HepG2 (cell line): ENCODE measurements around the gene FAM222B. TPM values are rescaled to one million over a fixed set of nuclear protein-coding genes. Genes with fewer than 3 reads are reported as not detected.

Experiments used
- ATAC-seq: fragments of 200-7000 bp; cut with Tn5 transposase; 3 replicates; pipeline ENCODE4 v1.9.1; 2020; ENCODE audit warnings: mild to moderate bottlenecking, moderate library complexity
- BruUV-seq: library from RNA; stranded (reverse); fragments of 400-500 nt; replicated peaks from 2 replicates; lab custom pipeline; 2021; lab: Mats Ljungman, UMichigan
- CTCF ChIA-PET: fragments of 300-600 bp; formaldehyde crosslinking; extraction: SDS; loops from one replicate; lab custom pipeline; 2021; ENCODE audit warnings: low total read pairs, inconsistent platforms, low intra/inter-chr PET ratio; lab: Yijun Ruan, JAX
- POLR2A ChIA-PET: fragments of 350-600 bp; sonication (Branson Sonifier 250); formaldehyde crosslinking; loops from one replicate; lab custom pipeline; 2020; ENCODE audit warnings: antibody characterized with exemption, inconsistent platforms; lab: Yijun Ruan, JAX
- DNase-seq: peaks from one replicate; pipeline ENCODE4 v3.0.0-alpha.2; 2015; ENCODE audit warnings: low spot score
- FAIRE-seq: peaks from 3 replicates; lab custom pipeline; 2011; peaks lifted over from hg19 to GRCh38; lab: Jason Lieb, UNC
- H2AFZ ChIP-seq: one replicate; pipeline ENCODE4 v1.6.1; 2011; ENCODE audit warnings: low read length, inconsistent platforms
- H3K27ac ChIP-seq: fragments of 300-600 bp; 3 replicates; pipeline ENCODE4 v1.8.0; 2011; ENCODE audit warnings: mixed run types, mild to moderate bottlenecking, mixed read lengths, low read length, inconsistent platforms; ENCODE audit not compliant: insufficient read depth; ENCODE audit errors: extremely low read length
- H3K27me3 ChIP-seq, 2 experiments: fragments of 200-600 bp in 1 of 2; 2 replicates in 1 of 2; 3 replicates in 1 of 2; pipeline versions ENCODE4 v1.6.0 to v1.8.0; 2011; ENCODE audit warnings: low read length in 2 of 2, mild to moderate bottlenecking in 2 of 2, moderate library complexity in 2 of 2, inconsistent platforms in 1 of 2; ENCODE audit not compliant: insufficient read depth in 2 of 2, control insufficient read depth in 1 of 2
- H3K36me3 ChIP-seq, 2 experiments: fragments of 200-600 bp in 1 of 2; replicated peaks in 1 of 2; 2 replicates in 1 of 2; 3 replicates in 1 of 2; pipeline versions ENCODE4 v1.5.1 to v1.8.0; 2011; ENCODE audit warnings: low read length in 2 of 2, inconsistent platforms in 1 of 2; ENCODE audit not compliant: insufficient read depth in 2 of 2, control insufficient read depth in 1 of 2
- H3K4me1 ChIP-seq: 2 replicates; pipeline ENCODE4 v1.5.1; 2012; ENCODE audit warnings: low read length, inconsistent platforms; ENCODE audit not compliant: insufficient read depth
- H3K4me2 ChIP-seq: 2 replicates; pipeline ENCODE4 v1.6.0; 2011; ENCODE audit warnings: low read depth, low read length, inconsistent platforms
- H3K4me3 ChIP-seq, 3 experiments: fragments of 200-600 bp in 1 of 3; sonication (generic), shearing (Covaris generic) in 1 of 3; replicated peaks in 1 of 3; 2 replicates each; pipeline ENCODE4 v1.5.1; 2011 to 2016; ENCODE audit warnings: low read length in 3 of 3, inconsistent platforms in 2 of 3, low read depth in 2 of 3, mild to moderate bottlenecking in 2 of 3, control low read depth in 1 of 3, mixed read lengths in 1 of 3; ENCODE audit not compliant: insufficient read depth in 1 of 3
- H3K79me2 ChIP-seq: one replicate; pipeline ENCODE4 v1.6.1; 2011; ENCODE audit warnings: low read length, inconsistent platforms; ENCODE audit not compliant: insufficient read depth
- H3K9ac ChIP-seq: 2 replicates; pipeline ENCODE4 v1.6.0; 2011; ENCODE audit warnings: mild to moderate bottlenecking, low read depth, low read length, inconsistent platforms; ENCODE audit not compliant: insufficient read depth
- H3K9me3 ChIP-seq: 2 replicates; pipeline ENCODE4 v1.5.1; 2012; ENCODE audit warnings: mild to moderate bottlenecking, low read length
- H4K20me1 ChIP-seq: 2 replicates; pipeline ENCODE4 v1.6.0; 2011; ENCODE audit warnings: inconsistent platforms, mild to moderate bottlenecking, low read length, moderate library complexity; ENCODE audit not compliant: insufficient read depth
- CHD2 ChIP-seq: IDR thresholded peaks from 2 replicates; pipeline ENCODE4 v1.6.1; 2011; ENCODE audit warnings: low read depth, low read length, improper control_type of control experiment
- DNMT3B ChIP-seq: conservative IDR thresholded peaks from 2 replicates; pipeline ENCODE4 v1.6.1; 2016; ENCODE audit warnings: missing biosample characterization, control low read depth
- GFI1 ChIP-seq: sonication (generic); formaldehyde crosslinking; IDR thresholded peaks from 2 replicates; pipeline ENCODE4 v1.5.0; 2020; ENCODE audit warnings: missing genetic modification reagents, mild to moderate bottlenecking, borderline replicate concordance
- HNF1A ChIP-seq, 2 experiments: sonication (generic) in 1 of 2; formaldehyde crosslinking in 1 of 2; IDR thresholded peaks; 2 replicates each; pipeline versions ENCODE4 v1.4.0 to v1.6.1; 2016 to 2020; ENCODE audit warnings: borderline replicate concordance in 1 of 2, low read depth in 1 of 2, mild to moderate bottlenecking in 1 of 2, missing genetic modification reagents in 1 of 2
- ISL2 ChIP-seq: sonication (generic); formaldehyde crosslinking; IDR thresholded peaks from 2 replicates; pipeline ENCODE4 v1.5.0; 2020; ENCODE audit warnings: missing genetic modification reagents
- PATZ1 ChIP-seq: sonication (generic); formaldehyde crosslinking; IDR thresholded peaks from 2 replicates; pipeline ENCODE4 v1.4.0; 2020; ENCODE audit warnings: missing genetic modification reagents
- PBX3 ChIP-seq: sonication (generic); formaldehyde crosslinking; IDR thresholded peaks from 2 replicates; pipeline ENCODE4 v1.8.1; 2023; ENCODE audit warnings: missing genetic modification reagents, inconsistent platforms, borderline replicate concordance
- ZBTB38 ChIP-seq: sonication (generic); formaldehyde crosslinking; IDR thresholded peaks from 2 replicates; pipeline ENCODE4 v1.5.1; 2020; ENCODE audit warnings: mild to moderate bottlenecking, missing genetic modification reagents
- ZBTB46 ChIP-seq: sonication (generic); formaldehyde crosslinking; IDR thresholded peaks from 2 replicates; pipeline ENCODE4 v1.4.0; 2020; ENCODE audit warnings: mild to moderate bottlenecking, missing genetic modification reagents, borderline replicate concordance
- ZNF207 ChIP-seq: fragments of 450-650 bp; IDR thresholded peaks from 2 replicates; pipeline ENCODE4 v1.6.1; 2016; ENCODE audit warnings: antibody characterized with exemption, borderline replicate concordance
- ZNF703 ChIP-seq: sonication (generic); formaldehyde crosslinking; IDR thresholded peaks from 2 replicates; pipeline ENCODE4 v1.5.1; 2020; ENCODE audit warnings: missing genetic modification reagents, mild to moderate bottlenecking, moderate library complexity, borderline replicate concordance
- ZSCAN12 ChIP-seq: sonication (generic); formaldehyde crosslinking; IDR thresholded peaks from 2 replicates; pipeline ENCODE4 v1.9.0; 2021; ENCODE audit warnings: mild to moderate bottlenecking, missing genetic modification reagents
- ZSCAN25 ChIP-seq: sonication (generic); formaldehyde crosslinking; IDR thresholded peaks from 2 replicates; pipeline ENCODE4 v1.8.0; 2022; ENCODE audit warnings: mild to moderate bottlenecking, missing genetic modification reagents
- WGBS: methylation state at CpG from one replicate; pipeline ENCODE4 v1.1.6; 2017; ENCODE audit warnings: low lambda C conversion rate; 5-methylcytosine and 5-hydroxymethylcytosine counted together
- in situ Hi-C: cut with HindIII; loops from 2 replicates; pipeline ENCODE4 v1.10.0; 2017; ENCODE audit warnings: low pct_unique_long_range_greater_than_20kb; ENCODE audit not compliant: extremely low pct_ligation_motif_present
- intact Hi-C: fragments of 100-400 bp; cut with micrococcal nuclease; formaldehyde crosslinking; loops from one replicate; pipeline ENCODE4 v1.10.0; 2022; ENCODE audit not compliant: unreplicated experiment
- polyA plus RNA-seq, 8 experiments: library from polyadenylated mRNA; depleted of rRNA in 3 of 8; stranded (reverse) in 7 of 8; unstranded in 1 of 8; fragments of >200 nt; fragmentation: Illumina TruSeq in 4 of 8; extraction: Trizol in 4 of 8; gene quantifications; 2 replicates each; pipeline versions ENCODE4 v1.2.1 to v1.2.3, GENCODE V29; 2011 to 2016; ENCODE audit warnings: low read depth in 4 of 8, missing spikeins in 1 of 8, mixed read lengths in 1 of 8; ENCODE audit not compliant: insufficient read depth in 1 of 8
- total RNA-seq, 5 experiments: library from RNA; depleted of rRNA; stranded (reverse); fragments of >200 nt; fragmentation: Illumina TruSeq; extraction: Trizol; gene quantifications; 2 replicates each; pipeline ENCODE4 v1.2.3, GENCODE V29; 2016; ENCODE audit warnings: low read depth in 1 of 5

Gene FAM222B
- total and polyA plus RNA-seq, 2 of the 13 experiments (the other 11 are each of a cell fraction or from before 2014, with no cell fraction given) = 3.5 to 7.3 TPM

- ChIA-PET CTCF (interaction anchor here (1.1 to 5.0 kb wide), 6 partner anchors 18 to 191 kb away, joined by 3 to 142 read pairs (median 5); partner anchors contain the start of genes DHRS13 and TRAF4), POLR2A (interaction anchor here (0.7 to 8.7 kb wide), 23 partner anchors 9 to 239 kb away, joined by 3 to 590 read pairs (median 6); partner anchors contain the start of genes BLTP2, DHRS13, ERAL1 and FAM222B)
- Histone ChIP-seq H3K36me3 (peaks cover 7 to 32% of the 10 kb centered on the region in 2 experiments; a peak in 4 of 5 replicates), H4K20me1 (peaks cover 35% of the 10 kb centered on the region), H3K4me3 (peak within 1 kb of the TSS; percentile 73 to 90 (median 87)), H3K4me1 (peaks cover 60% of the 10 kb centered on the region), H3K4me2 (peak within 1 kb of the TSS; percentile 90), H3K79me2 (peaks cover 25% of the 10 kb centered on the region), H3K9me3 (no peaks in the 10 kb centered on the region), H3K27me3 (no peaks in the 10 kb centered on the region; a peak in 1 of 5 replicates), H3K27ac (peak within 1 kb of the TSS; percentile 88), H3K9ac (peak within 1 kb of the TSS; percentile 93), H2AFZ (no peak within 1 kb of the TSS)
- no TSS peak for BruUV-seq
- intact Hi-C loops (loop anchor here (2.0 kb wide), 2 partner anchors 27 to 41 kb away; no protein-coding TSS in a partner anchor), in situ Hi-C loops (loop anchor here (25.0 kb wide), 1 partner anchor 386 kb away; no protein-coding TSS in a partner anchor)
- no CpG with 5 or more reads among the region's 49 CpGs for WGBS
- DNase-seq = peak; percentile 48
- peak; percentile 36 for ATAC-seq
- no peak for FAIRE-seq
- TF ChIP-seq ZSCAN12 (CRISPR knock-in tag) (no peak), ZBTB46 (CRISPR knock-in tag) (no peak), ZSCAN25 (CRISPR knock-in tag) (0 out of 2 replicates have a peak, but pooled peaks have one; percentile 0), PBX3 (CRISPR knock-in tag) (0 out of 2 replicates have a peak, but pooled peaks have one; percentile 10), ZBTB38 (CRISPR knock-in tag) (no peak), PATZ1 (0 out of 2 replicates have a peak, but pooled peaks have one; percentile 6), CHD2 (peak; percentile 86), ISL2 (CRISPR knock-in tag) (no peak), ZNF207 (no peak), DNMT3B (CRISPR knock-in tag) (no peak), HNF1A (IDR thresholded peaks at IDR 0.05; ENCODE audit: low read depth) (no peak), HNF1A (CRISPR knock-in tag; IDR thresholded peaks at IDR 0.05; ENCODE audit: borderline replicate concordance) (no peak), ZNF703 (CRISPR knock-in tag) (0 out of 2 replicates have a peak, but pooled peaks have one; percentile 6), GFI1 (0 out of 2 replicates have a peak, but pooled peaks have one; percentile 2)
Measured at GRCh38 chr17:28726226-28726626, 116.4 kb downstream of the FAM222B start, which contains the start of gene TLCD1. TSS of gene TLCD1 (minus strand) at chr17:28726233. CDS start at chr17:28726097, 136 bp downstream.
